ENCODE measurements around the gene PTTG1IP. TPM values are rescaled to one million over a fixed set of nuclear protein-coding genes. Genes with fewer than 3 reads are reported as not detected.

The PTTG1IP gene
- total and polyA plus RNA-seq, 2 donors (not counting 1 experiment from before 2014, with no cell fraction given): 30.7 to 58.6 TPM

- Mint-ChIP-seq H3K27me3 (no peaks in the 10 kb centered on the region), H3K4me3 (peak overlapping the region; percentile 50), H3K4me1 (peaks cover 58% of the 10 kb centered on the region), H3K27ac (no peak overlapping the region), H3K9me3 (ENCODE audit: insufficient read depth) (no peaks in the 10 kb centered on the region)
- ChIA-PET CTCF (interaction anchor here (0.6 to 4.0 kb wide), 6 partner anchors 13 to 78 kb away, joined by 3 to 14 read pairs (median 4); partner anchors contain the start of gene UBE2G2), POLR2A (interaction anchor here (0.7 kb wide), 1 partner anchor 17 kb away, joined by 3 read pairs; no protein-coding TSS in a partner anchor)
- ATAC-seq (ENCODE audit: low read depth) (no peak), DNase-seq (peak; percentile 39)
- Histone ChIP-seq H3K27me3 (replicated peaks in 1 of 4; ENCODE audit: control extremely low read depth in 1 of 4, control insufficient read depth in 3 of 4, insufficient read depth in 4 of 4, low read length in 3 of 4) (no peaks in the 10 kb centered on the region), H2AFZ (ENCODE audit: insufficient read depth, low read depth, low read length, poor library complexity, severe bottlenecking) (no peak overlapping the region), H4K20me1 (ENCODE audit: control insufficient read depth, insufficient read depth, low read length, poor library complexity, severe bottlenecking) (no peaks in the 10 kb centered on the region), H3K9me3 (ENCODE audit: control extremely low read depth in 1 of 3, control insufficient read depth in 2 of 3, insufficient read depth in 1 of 3, low read length in 2 of 3) (no peaks in the 10 kb centered on the region), H3K36me3 (replicated peaks in 1 of 2; ENCODE audit: control extremely low read depth in 1 of 2, control insufficient read depth in 1 of 2, extremely low read depth in 1 of 2, insufficient read depth in 2 of 2, low read length in 1 of 2) (no peaks in the 10 kb centered on the region), H3K27ac (ENCODE audit: low read length in 2 of 2) (no peak overlapping the region), H3K4me3 (ENCODE audit: control extremely low read depth in 1 of 5, extremely low read depth in 1 of 5, insufficient read depth in 1 of 5, low read depth in 2 of 5, low read length in 4 of 5) (no peak overlapping the region), H3K4me1 (ENCODE audit: control insufficient read depth in 2 of 2, insufficient read depth in 2 of 2, low read length in 2 of 2) (peaks cover 58 to 65% of the 10 kb centered on the region in 2 donors), H3K79me2 (ENCODE audit: control insufficient read depth, insufficient read depth, low read length) (peaks cover 2% of the 10 kb centered on the region), H3K9ac (ENCODE audit: low read length) (no peak overlapping the region), H3K4me2 (replicated peaks; ENCODE audit: low read depth, low read length, poor library complexity, severe bottlenecking) (peak overlapping the region; percentile 42)
- TF ChIP-seq EZH2 (IDR thresholded peaks at IDR 0.05; ENCODE audit: borderline replicate concordance, insufficient read depth, low read depth, low read length, poor library complexity, severe bottlenecking) (no peak), CTCF (IDR thresholded peaks at IDR 0.05) (no peak)
- WGBS (ENCODE audit: insufficient coverage): 49% methylated on average over 7 of the region's 13 CpGs
- intact Hi-C loops (cut with micrococcal nuclease): loop anchor here (10.0 kb wide), 1 partner anchor 864 kb away; the partner anchor contains the start of gene TRAPPC10
Observed at GRCh38 chr21:44878053-44878982, 4.8 kb upstream of the PTTG1IP start.
